Sigmoid colon (tissue), 4 donors: ENCODE measurements around the gene AP4B1.

Source experiments
- EP300 ChIP-seq, 4 donors: sonication (generic); formaldehyde crosslinking; IDR thresholded peaks; one replicate each; pipeline ENCODE4 v1.6.1; 2017; ENCODE audit warnings: antibody characterized with exemption in 4 of 4
- POLR2A ChIP-seq, 2 donors: fragments of 450-650 bp; IDR thresholded peaks; one replicate each; pipeline ENCODE4 v1.6.1; 2016; ENCODE audit warnings: antibody characterized with exemption in 2 of 2, mild to moderate bottlenecking in 2 of 2, moderate library complexity in 2 of 2
- POLR2AphosphoS5 ChIP-seq, 4 donors: sonication (generic); formaldehyde crosslinking; IDR thresholded peaks; one replicate each; pipeline ENCODE4 v1.6.1; 2017; ENCODE audit warnings: antibody characterized with exemption in 4 of 4
- TF ChIP-seq, protein P1 (sequence below), 4 experiments: fragments of 450-650 bp in 3 of 4; fragments of 200-600 bp in 1 of 4; IDR thresholded peaks; one replicate each; pipeline ENCODE4 v1.5.1; 2016 to 2019; ENCODE audit warnings: antibody characterized with exemption in 4 of 4, mild to moderate bottlenecking in 3 of 4, moderate library complexity in 2 of 4

DNA sequence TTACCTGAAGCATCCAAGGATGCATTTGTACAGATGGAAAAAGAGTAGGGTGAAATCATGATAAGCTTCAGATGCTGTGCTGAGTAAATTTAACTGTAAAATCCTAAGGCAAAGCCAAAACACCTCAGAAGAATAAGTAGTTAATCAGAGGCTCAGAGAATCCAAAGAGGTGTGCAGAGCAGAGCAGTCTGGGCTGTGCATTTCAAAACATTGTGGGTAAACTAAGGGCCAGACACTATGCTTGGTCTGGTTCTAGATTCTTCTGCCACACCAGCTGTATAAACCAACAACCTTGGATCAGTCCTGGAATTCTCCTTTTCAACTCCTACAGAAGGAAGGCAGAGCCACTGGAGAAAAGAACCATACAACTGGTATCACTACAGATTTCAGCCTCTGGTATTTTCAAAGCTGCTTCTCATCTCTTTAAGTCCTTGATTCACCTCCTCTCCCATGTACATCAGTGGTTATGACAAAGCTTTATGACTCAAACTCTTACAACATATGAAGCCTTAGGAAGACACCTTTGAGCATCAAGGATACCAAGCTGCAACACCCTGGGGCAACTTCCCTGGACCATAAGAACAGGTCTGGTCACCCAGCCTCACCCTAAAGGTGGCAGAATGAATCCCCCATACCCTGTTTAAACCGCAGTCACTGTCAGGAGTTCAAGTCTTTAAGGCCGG is 12.9 kb upstream of the AP4B1 start:
- TF ChIP-seq, protein P1, sequence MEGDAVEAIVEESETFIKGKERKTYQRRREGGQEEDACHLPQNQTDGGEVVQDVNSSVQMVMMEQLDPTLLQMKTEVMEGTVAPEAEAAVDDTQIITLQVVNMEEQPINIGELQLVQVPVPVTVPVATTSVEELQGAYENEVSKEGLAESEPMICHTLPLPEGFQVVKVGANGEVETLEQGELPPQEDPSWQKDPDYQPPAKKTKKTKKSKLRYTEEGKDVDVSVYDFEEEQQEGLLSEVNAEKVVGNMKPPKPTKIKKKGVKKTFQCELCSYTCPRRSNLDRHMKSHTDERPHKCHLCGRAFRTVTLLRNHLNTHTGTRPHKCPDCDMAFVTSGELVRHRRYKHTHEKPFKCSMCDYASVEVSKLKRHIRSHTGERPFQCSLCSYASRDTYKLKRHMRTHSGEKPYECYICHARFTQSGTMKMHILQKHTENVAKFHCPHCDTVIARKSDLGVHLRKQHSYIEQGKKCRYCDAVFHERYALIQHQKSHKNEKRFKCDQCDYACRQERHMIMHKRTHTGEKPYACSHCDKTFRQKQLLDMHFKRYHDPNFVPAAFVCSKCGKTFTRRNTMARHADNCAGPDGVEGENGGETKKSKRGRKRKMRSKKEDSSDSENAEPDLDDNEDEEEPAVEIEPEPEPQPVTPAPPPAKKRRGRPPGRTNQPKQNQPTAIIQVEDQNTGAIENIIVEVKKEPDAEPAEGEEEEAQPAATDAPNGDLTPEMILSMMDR (IDR thresholded peaks at IDR 0.05) = no peak
- no peak for TF ChIP-seq EP300 (IDR thresholded peaks at IDR 0.05)
- no peak for TF ChIP-seq POLR2AphosphoS5 (IDR thresholded peaks at IDR 0.05)
- TF ChIP-seq POLR2A (IDR thresholded peaks at IDR 0.05) = no peak
